GM10266 (cell line): ENCODE data around the gene CTU2.
A peak's percentile ranks its signal among the peaks of the same experiment; 100 is the strongest.

Source experiments
- DNase-seq: peaks from one replicate; pipeline ENCODE4 v3.0.0; 2012; ENCODE audit errors: extremely low spot score
- CTCF ChIP-seq: IDR thresholded peaks from 2 replicates; pipeline ENCODE4 v1.5.1; 2012; ENCODE audit warnings: mild to moderate bottlenecking, low read depth; ENCODE audit not compliant: control insufficient read depth, insufficient read depth; ENCODE audit errors: missing control alignments

The CTU2 gene

DNA sequence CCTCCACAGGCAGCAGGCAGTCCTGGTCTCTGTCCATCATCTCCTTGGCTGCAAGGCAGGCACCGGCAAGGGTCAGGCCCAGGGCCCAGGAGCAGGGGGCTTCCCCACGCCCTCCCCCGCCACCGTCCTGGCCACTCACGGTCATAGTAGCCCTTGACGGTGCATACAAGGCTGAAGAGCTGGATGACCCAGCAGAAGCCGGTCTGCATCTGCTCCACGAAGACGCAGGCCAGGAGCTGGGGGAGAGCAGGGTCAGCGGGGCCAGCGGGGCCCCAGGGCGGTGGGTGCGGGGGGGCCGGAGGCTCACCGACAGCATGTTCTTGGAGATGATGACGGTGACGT, 20.1 kb downstream of the CTU2 start:
- TF ChIP-seq CTCF = no peak
- no peak for DNase-seq

DNA sequence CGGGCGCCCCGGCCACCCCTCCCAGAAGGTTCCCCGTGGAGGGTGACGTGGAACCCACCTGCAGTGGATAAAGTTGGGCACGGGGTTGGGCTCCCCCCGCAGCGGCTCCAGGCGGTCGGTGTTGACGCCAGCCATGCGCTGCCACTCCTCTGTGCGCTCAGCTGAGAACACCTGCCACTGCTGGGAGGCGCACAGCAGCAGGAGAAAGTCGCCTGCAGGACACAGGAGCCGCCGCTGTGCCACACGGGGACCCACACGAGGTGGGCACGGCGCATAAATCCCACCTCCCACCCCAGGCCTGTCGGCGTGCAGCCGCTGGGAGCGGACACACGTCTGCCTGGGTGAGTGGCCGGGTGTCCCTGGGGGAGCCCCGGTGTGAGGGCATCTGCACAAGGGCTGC, 20.7 kb downstream of the CTU2 start:
- TF ChIP-seq CTCF = no peak
- no peak for DNase-seq

- no peak for TF ChIP-seq CTCF
- no peak for DNase-seq
Observed at GRCh38 chr16:88727871-88728270, 21.6 kb downstream of the CTU2 start.

GRCh38 chr16:88730632-88731607, 24.6 kb downstream of the CTU2 start:
- no peak for TF ChIP-seq CTCF
- no peak for DNase-seq

DNA sequence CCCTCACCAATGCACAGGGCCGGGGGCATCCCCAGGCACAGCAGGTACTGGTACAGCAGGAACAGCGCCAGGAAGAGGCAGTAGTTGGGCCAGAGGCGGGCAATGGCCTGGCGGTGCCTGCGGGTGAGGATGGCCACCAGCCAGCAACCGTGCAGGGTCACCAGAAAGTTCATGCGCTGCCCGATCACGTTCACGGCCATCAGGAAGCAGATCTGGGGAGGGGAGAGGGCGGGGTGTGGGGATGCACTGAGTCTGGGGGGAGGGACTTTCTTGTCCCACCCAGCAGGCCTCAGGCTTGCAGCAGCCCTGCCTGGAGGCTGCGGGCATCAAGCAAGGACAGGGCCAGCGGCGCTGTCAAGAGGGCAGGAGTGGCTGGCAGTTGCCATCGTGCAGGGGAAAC, 25.4 kb downstream of the CTU2 start:
- peak; percentile 80 for DNase-seq
- TF ChIP-seq CTCF = no peak

DNA sequence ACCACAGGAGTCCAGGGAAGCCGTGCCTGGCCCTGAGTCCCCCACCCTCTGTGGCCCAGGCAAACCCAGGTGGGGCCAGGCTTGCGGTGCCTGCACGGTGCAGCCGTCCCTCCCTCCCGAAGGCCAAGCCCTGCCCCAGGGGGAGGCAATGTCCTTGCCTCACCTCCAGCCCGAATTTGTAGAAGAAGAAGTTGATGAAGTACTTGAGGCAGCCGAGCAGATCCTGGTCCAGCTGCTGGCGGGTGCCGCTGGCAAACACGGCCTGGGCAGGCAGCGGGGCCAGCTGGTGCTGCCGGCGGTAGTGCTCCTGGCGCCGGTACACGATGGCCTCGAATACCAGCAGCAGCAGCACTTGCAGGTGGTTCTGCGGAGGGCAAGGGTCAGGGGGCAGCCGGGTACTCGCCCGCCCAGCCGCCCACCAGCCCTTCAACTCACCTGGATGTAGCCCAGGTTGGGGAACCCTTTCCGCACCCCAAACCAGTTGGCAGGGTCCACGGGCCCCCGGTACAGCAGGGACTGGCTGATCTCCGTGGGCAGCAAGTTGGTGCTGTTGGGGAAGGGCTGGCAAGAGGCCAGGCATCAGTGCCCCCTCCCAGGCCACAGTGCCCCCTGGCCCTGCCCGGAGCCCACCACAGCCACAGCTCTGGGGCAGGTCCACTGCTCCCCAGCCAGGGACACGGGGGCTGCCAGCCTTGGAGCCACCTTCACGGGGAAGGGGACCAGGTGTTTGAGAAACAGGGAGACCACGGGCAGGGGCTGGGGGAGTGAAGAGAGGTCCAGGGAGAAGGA, 26.1 kb downstream of the CTU2 start:
- no peak for DNase-seq
- no peak for TF ChIP-seq CTCF

DNA sequence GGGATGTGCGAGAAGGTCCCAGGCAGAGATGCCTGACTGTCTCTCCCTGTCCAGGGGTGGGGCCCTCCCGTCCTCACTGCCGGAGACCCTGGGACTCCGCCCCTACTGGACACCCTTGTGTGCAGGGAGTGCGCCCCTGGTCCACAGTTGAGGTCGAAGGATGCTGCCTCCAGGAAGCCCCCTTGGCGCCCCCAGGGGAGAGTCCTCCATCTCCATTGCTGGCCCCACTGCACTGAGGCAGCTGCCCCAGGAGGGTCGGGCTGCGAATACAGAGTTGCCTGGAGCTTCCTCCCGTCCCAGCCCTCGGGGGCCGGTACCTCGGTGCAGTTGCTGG, 26.6 kb downstream of the CTU2 start:
- DNase-seq = no peak
- no peak for TF ChIP-seq CTCF
